Measurements from ENCODE around the gene SOX6.

Gene SOX6

GRCh38 chr11:16240687-16241086 is 115.7 kb downstream of the SOX6 start:
- Histone ChIP-seq H3K27me3 (ENCODE audit: control insufficient read depth, insufficient read depth, low read length) (no peaks in the 10 kb centered on the region), H3K4me1 (ENCODE audit: control insufficient read depth, insufficient read depth, low read length) (no peaks in the 10 kb centered on the region), H3K36me3 (ENCODE audit: control insufficient read depth, insufficient read depth, low read length) (no peaks in the 10 kb centered on the region), H3K27ac (ENCODE audit: low read length) (no peak overlapping the region), H3K9me3 (ENCODE audit: control insufficient read depth, insufficient read depth, low read length) (no peaks in the 10 kb centered on the region), H3K4me3 (ENCODE audit: low read length) (no peak overlapping the region)
- DNase-seq (ENCODE audit: low read depth, low spot score), result no peak
- no CpG with 5 or more reads among the region's 1 CpG for WGBS (ENCODE audit: insufficient coverage, insufficient read length)

- Histone ChIP-seq H3K9me3 (ENCODE audit: control insufficient read depth, insufficient read depth, low read length) (no peaks in the 10 kb centered on the region), H3K36me3 (ENCODE audit: control insufficient read depth, insufficient read depth, low read length) (no peaks in the 10 kb centered on the region), H3K4me1 (ENCODE audit: control insufficient read depth, insufficient read depth, low read length) (no peaks in the 10 kb centered on the region), H3K27me3 (ENCODE audit: control insufficient read depth, insufficient read depth, low read length) (no peaks in the 10 kb centered on the region), H3K4me3 (ENCODE audit: low read length) (no peak overlapping the region), H3K27ac (ENCODE audit: low read length) (no peak overlapping the region)
- no peak for DNase-seq (ENCODE audit: low read depth, low spot score)
- 100% methylated on average over 1 of the region's 7 CpGs for WGBS (ENCODE audit: insufficient coverage, insufficient read length)
Measured at GRCh38 chr11:16239141-16240105, 116.9 kb downstream of the SOX6 start.

GRCh38 chr11:16226245-16226644 is 130.1 kb downstream of the SOX6 start:
- Histone ChIP-seq H3K27me3 (ENCODE audit: control insufficient read depth, insufficient read depth, low read length) (no peaks in the 10 kb centered on the region), H3K4me3 (ENCODE audit: low read length) (no peak overlapping the region), H3K27ac (ENCODE audit: low read length) (no peak overlapping the region), H3K4me1 (ENCODE audit: control insufficient read depth, insufficient read depth, low read length) (no peaks in the 10 kb centered on the region), H3K36me3 (ENCODE audit: control insufficient read depth, insufficient read depth, low read length) (no peaks in the 10 kb centered on the region), H3K9me3 (ENCODE audit: control insufficient read depth, insufficient read depth, low read length) (no peaks in the 10 kb centered on the region)
- no CpG with 5 or more reads among the region's 3 CpGs for WGBS (ENCODE audit: insufficient coverage, insufficient read length)
- no peak for DNase-seq (ENCODE audit: low read depth, low spot score)

GRCh38 chr11:16225623-16226022 is 130.7 kb downstream of the SOX6 start:
- H3K27ac ChIP-seq (ENCODE audit: low read length), result no peak overlapping the region
- no peaks in the 10 kb centered on the region for H3K27me3 ChIP-seq (ENCODE audit: control insufficient read depth, insufficient read depth, low read length)
- no CpG with 5 or more reads among the region's 1 CpG for WGBS (ENCODE audit: insufficient coverage, insufficient read length)
- H3K36me3 ChIP-seq (ENCODE audit: control insufficient read depth, insufficient read depth, low read length), result no peaks in the 10 kb centered on the region
- no peak overlapping the region for H3K4me3 ChIP-seq (ENCODE audit: low read length)
- DNase-seq (ENCODE audit: low read depth, low spot score), result no peak
- no peaks in the 10 kb centered on the region for H3K4me1 ChIP-seq (ENCODE audit: control insufficient read depth, insufficient read depth, low read length)
- H3K9me3 ChIP-seq (ENCODE audit: control insufficient read depth, insufficient read depth, low read length), result no peaks in the 10 kb centered on the region

GRCh38 chr11:16223558-16223957 is 132.8 kb downstream of the SOX6 start:
- Histone ChIP-seq H3K27me3 (ENCODE audit: control insufficient read depth, insufficient read depth, low read length) (no peaks in the 10 kb centered on the region), H3K27ac (ENCODE audit: low read length) (no peak overlapping the region), H3K36me3 (ENCODE audit: control insufficient read depth, insufficient read depth, low read length) (no peaks in the 10 kb centered on the region), H3K9me3 (ENCODE audit: control insufficient read depth, insufficient read depth, low read length) (no peaks in the 10 kb centered on the region), H3K4me1 (ENCODE audit: control insufficient read depth, insufficient read depth, low read length) (no peaks in the 10 kb centered on the region), H3K4me3 (ENCODE audit: low read length) (no peak overlapping the region)
- no CpG with 5 or more reads among the region's 1 CpG for WGBS (ENCODE audit: insufficient coverage, insufficient read length)
- no peak for DNase-seq (ENCODE audit: low read depth, low spot score)

- Histone ChIP-seq H3K36me3 (ENCODE audit: control insufficient read depth, insufficient read depth, low read length) (no peaks in the 10 kb centered on the region), H3K27ac (ENCODE audit: low read length) (no peak overlapping the region), H3K4me1 (ENCODE audit: control insufficient read depth, insufficient read depth, low read length) (no peaks in the 10 kb centered on the region), H3K4me3 (ENCODE audit: low read length) (no peak overlapping the region), H3K9me3 (ENCODE audit: control insufficient read depth, insufficient read depth, low read length) (no peaks in the 10 kb centered on the region), H3K27me3 (ENCODE audit: control insufficient read depth, insufficient read depth, low read length) (no peaks in the 10 kb centered on the region)
- WGBS (ENCODE audit: insufficient coverage, insufficient read length), result no CpG with 5 or more reads among the region's 3 CpGs
- DNase-seq (ENCODE audit: low read depth, low spot score), result no peak
Measured at GRCh38 chr11:16217631-16218030, 138.7 kb downstream of the SOX6 start.

- Histone ChIP-seq H3K4me1 (ENCODE audit: control insufficient read depth, insufficient read depth, low read length) (no peaks in the 10 kb centered on the region), H3K4me3 (ENCODE audit: low read length) (no peak overlapping the region), H3K9me3 (ENCODE audit: control insufficient read depth, insufficient read depth, low read length) (no peaks in the 10 kb centered on the region), H3K36me3 (ENCODE audit: control insufficient read depth, insufficient read depth, low read length) (no peaks in the 10 kb centered on the region), H3K27me3 (ENCODE audit: control insufficient read depth, insufficient read depth, low read length) (no peaks in the 10 kb centered on the region), H3K27ac (ENCODE audit: low read length) (no peak overlapping the region)
- DNase-seq (ENCODE audit: low read depth, low spot score), result no peak
- no CpG with 5 or more reads among the region's 3 CpGs for WGBS (ENCODE audit: insufficient coverage, insufficient read length)
Measured at GRCh38 chr11:16216831-16217230, 139.5 kb downstream of the SOX6 start.

GRCh38 chr11:16215352-16215751 is 141.0 kb downstream of the SOX6 start:
- WGBS (ENCODE audit: insufficient coverage, insufficient read length), result no CpG with 5 or more reads among the region's 1 CpG
- no peak for DNase-seq (ENCODE audit: low read depth, low spot score)
- no peak overlapping the region for H3K4me3 ChIP-seq (ENCODE audit: low read length)
- no peaks in the 10 kb centered on the region for H3K4me1 ChIP-seq (ENCODE audit: control insufficient read depth, insufficient read depth, low read length)
- no peaks in the 10 kb centered on the region for H3K27me3 ChIP-seq (ENCODE audit: control insufficient read depth, insufficient read depth, low read length)
- H3K27ac ChIP-seq (ENCODE audit: low read length), result no peak overlapping the region
- no peaks in the 10 kb centered on the region for H3K9me3 ChIP-seq (ENCODE audit: control insufficient read depth, insufficient read depth, low read length)
- no peaks in the 10 kb centered on the region for H3K36me3 ChIP-seq (ENCODE audit: control insufficient read depth, insufficient read depth, low read length)

GRCh38 chr11:16211407-16211806 is 144.9 kb downstream of the SOX6 start:
- Histone ChIP-seq H3K27me3 (ENCODE audit: control insufficient read depth, insufficient read depth, low read length) (no peaks in the 10 kb centered on the region), H3K36me3 (ENCODE audit: control insufficient read depth, insufficient read depth, low read length) (no peaks in the 10 kb centered on the region), H3K27ac (ENCODE audit: low read length) (no peak overlapping the region), H3K9me3 (ENCODE audit: control insufficient read depth, insufficient read depth, low read length) (no peaks in the 10 kb centered on the region), H3K4me3 (ENCODE audit: low read length) (no peak overlapping the region), H3K4me1 (ENCODE audit: control insufficient read depth, insufficient read depth, low read length) (no peaks in the 10 kb centered on the region)
- DNase-seq (ENCODE audit: low read depth, low spot score), result no peak

GRCh38 chr11:16204261-16204660 is 152.1 kb downstream of the SOX6 start:
- Histone ChIP-seq H3K27ac (ENCODE audit: low read length) (no peak overlapping the region), H3K36me3 (ENCODE audit: control insufficient read depth, insufficient read depth, low read length) (no peaks in the 10 kb centered on the region), H3K4me1 (ENCODE audit: control insufficient read depth, insufficient read depth, low read length) (no peaks in the 10 kb centered on the region), H3K27me3 (ENCODE audit: control insufficient read depth, insufficient read depth, low read length) (no peaks in the 10 kb centered on the region), H3K4me3 (ENCODE audit: low read length) (no peak overlapping the region), H3K9me3 (ENCODE audit: control insufficient read depth, insufficient read depth, low read length) (no peaks in the 10 kb centered on the region)
- WGBS (ENCODE audit: insufficient coverage, insufficient read length), result 100% methylated on average over 1 of the region's 3 CpGs
- no peak for DNase-seq (ENCODE audit: low read depth, low spot score)

GRCh38 chr11:16195651-16196050 is 160.7 kb downstream of the SOX6 start:
- H3K27me3 ChIP-seq (ENCODE audit: control insufficient read depth, insufficient read depth, low read length), result no peaks in the 10 kb centered on the region
- no peaks in the 10 kb centered on the region for H3K9me3 ChIP-seq (ENCODE audit: control insufficient read depth, insufficient read depth, low read length)
- H3K4me1 ChIP-seq (ENCODE audit: control insufficient read depth, insufficient read depth, low read length), result no peaks in the 10 kb centered on the region
- no peak overlapping the region for H3K4me3 ChIP-seq (ENCODE audit: low read length)
- H3K36me3 ChIP-seq (ENCODE audit: control insufficient read depth, insufficient read depth, low read length), result no peaks in the 10 kb centered on the region
- no peak for DNase-seq (ENCODE audit: low read depth, low spot score)
- H3K27ac ChIP-seq (ENCODE audit: low read length), result no peak overlapping the region
- WGBS (ENCODE audit: insufficient coverage, insufficient read length), result no CpG with 5 or more reads among the region's 3 CpGs
